Measurements from ENCODE around the gene APOB.

The APOB gene

GRCh38 chr2:21017748-21018276 is 26.1 kb downstream of the APOB start:
- no peak for TF ChIP-seq CTCF (IDR thresholded peaks at IDR 0.05; ENCODE audit: low read length, missing control alignments)
- H3K4me3 ChIP-seq (replicated peaks; ENCODE audit: low read depth, low read length): no peak overlapping the region
- DNase-seq (ENCODE audit: low read depth): no peak

- no peak for DNase-seq (ENCODE audit: low read depth)
- no peak for TF ChIP-seq CTCF (IDR thresholded peaks at IDR 0.05; ENCODE audit: low read length, missing control alignments)
- H3K4me3 ChIP-seq (replicated peaks; ENCODE audit: low read depth, low read length): no peak overlapping the region
Measured at GRCh38 chr2:21015281-21015645, 28.6 kb downstream of the APOB start.

- no peak for TF ChIP-seq CTCF (IDR thresholded peaks at IDR 0.05; ENCODE audit: low read length, missing control alignments)
Measured at GRCh38 chr2:21014364-21015280, 29.3 kb downstream of the APOB start.

GRCh38 chr2:21013043-21013816 is 30.6 kb downstream of the APOB start:
- H3K4me3 ChIP-seq (replicated peaks; ENCODE audit: low read depth, low read length): no peak overlapping the region
- no peak for DNase-seq (ENCODE audit: low read depth)
- TF ChIP-seq CTCF (IDR thresholded peaks at IDR 0.05; ENCODE audit: low read length, missing control alignments): no peak

More at GRCh38 chr2:21014364-21015280, 29.3 kb downstream of the APOB start:
- no peak for DNase-seq (ENCODE audit: low read depth)
- no peak overlapping the region for H3K4me3 ChIP-seq (replicated peaks; ENCODE audit: low read depth, low read length)

GRCh38 chr2:21012557-21012937 is 31.3 kb downstream of the APOB start:
- H3K4me3 ChIP-seq (replicated peaks; ENCODE audit: low read depth, low read length): no peak overlapping the region
- no peak for TF ChIP-seq CTCF (IDR thresholded peaks at IDR 0.05; ENCODE audit: low read length, missing control alignments)
- DNase-seq (ENCODE audit: low read depth): no peak

GRCh38 chr2:21011876-21012556 is 31.9 kb downstream of the APOB start:
- TF ChIP-seq CTCF (IDR thresholded peaks at IDR 0.05; ENCODE audit: low read length, missing control alignments): no peak
- no peak overlapping the region for H3K4me3 ChIP-seq (replicated peaks; ENCODE audit: low read depth, low read length)
- no peak for DNase-seq (ENCODE audit: low read depth)

Data from fibroblast of pulmonary artery (primary cell).